ENCODE results near the gene FMNL2.

DNA sequence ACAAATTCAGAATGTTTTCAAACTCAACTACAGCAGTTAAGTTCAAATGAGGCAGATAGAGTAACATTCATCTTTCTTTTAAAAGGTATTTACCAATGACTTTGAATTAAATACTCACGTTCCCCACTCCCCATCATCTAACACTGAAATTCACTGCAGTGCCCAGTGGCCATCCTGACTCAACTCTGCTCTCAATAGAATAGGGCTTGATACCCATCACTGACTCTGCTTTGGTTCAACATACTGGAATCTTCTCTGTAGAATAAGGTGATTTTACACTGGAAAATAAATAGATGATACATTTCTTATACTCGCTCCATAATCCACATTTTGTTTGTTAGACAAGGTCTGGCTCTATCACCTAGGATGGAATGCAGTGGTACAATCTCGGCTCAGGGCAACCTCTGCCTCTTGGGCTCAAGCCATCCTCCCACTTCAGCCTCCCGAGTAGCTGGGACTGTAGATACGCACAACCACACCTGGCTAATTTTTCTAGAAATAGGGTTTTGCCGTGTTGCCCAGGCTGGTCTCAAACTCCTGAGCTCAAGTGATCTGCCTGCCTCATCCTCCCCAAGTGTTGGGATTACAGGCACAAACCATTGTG, 315.9 kb downstream of the FMNL2 start:
- TF ChIP-seq, protein P1, sequence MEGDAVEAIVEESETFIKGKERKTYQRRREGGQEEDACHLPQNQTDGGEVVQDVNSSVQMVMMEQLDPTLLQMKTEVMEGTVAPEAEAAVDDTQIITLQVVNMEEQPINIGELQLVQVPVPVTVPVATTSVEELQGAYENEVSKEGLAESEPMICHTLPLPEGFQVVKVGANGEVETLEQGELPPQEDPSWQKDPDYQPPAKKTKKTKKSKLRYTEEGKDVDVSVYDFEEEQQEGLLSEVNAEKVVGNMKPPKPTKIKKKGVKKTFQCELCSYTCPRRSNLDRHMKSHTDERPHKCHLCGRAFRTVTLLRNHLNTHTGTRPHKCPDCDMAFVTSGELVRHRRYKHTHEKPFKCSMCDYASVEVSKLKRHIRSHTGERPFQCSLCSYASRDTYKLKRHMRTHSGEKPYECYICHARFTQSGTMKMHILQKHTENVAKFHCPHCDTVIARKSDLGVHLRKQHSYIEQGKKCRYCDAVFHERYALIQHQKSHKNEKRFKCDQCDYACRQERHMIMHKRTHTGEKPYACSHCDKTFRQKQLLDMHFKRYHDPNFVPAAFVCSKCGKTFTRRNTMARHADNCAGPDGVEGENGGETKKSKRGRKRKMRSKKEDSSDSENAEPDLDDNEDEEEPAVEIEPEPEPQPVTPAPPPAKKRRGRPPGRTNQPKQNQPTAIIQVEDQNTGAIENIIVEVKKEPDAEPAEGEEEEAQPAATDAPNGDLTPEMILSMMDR (IDR thresholded peaks at IDR 0.05; ENCODE audit: insufficient read depth, low read depth, low read length): no peak
- no peak for TF ChIP-seq EZH2 (IDR thresholded peaks at IDR 0.05; ENCODE audit: insufficient read depth, low read length)

Measured in astrocyte (in vitro differentiated cells and primary cell).